DND-41 (cell line): ENCODE measurements around the gene ANKMY1.
A peak's percentile ranks its signal among the peaks of the same experiment; 100 is the strongest.

ENCODE experiments used
- EZH2 ChIP-seq: IDR thresholded peaks from 3 replicates; pipeline ENCODE4 v1.6.1; 2012; ENCODE audit warnings: borderline replicate concordance, low read depth, mild to moderate bottlenecking, moderate library complexity, low read length, inconsistent platforms; ENCODE audit not compliant: severe bottlenecking
- TF ChIP-seq, protein P1 (sequence below): IDR thresholded peaks from 2 replicates; pipeline ENCODE4 v1.5.1; 2012; ENCODE audit warnings: borderline replicate concordance, low read length, moderate library complexity, mild to moderate bottlenecking; ENCODE audit not compliant: poor library complexity, severe bottlenecking; ENCODE audit errors: extremely low read depth

GRCh38 chr2:240567872-240568677, 10.3 kb upstream of the ANKMY1 start, which contains the start of gene RNPEPL1:
- TF ChIP-seq, protein P1, sequence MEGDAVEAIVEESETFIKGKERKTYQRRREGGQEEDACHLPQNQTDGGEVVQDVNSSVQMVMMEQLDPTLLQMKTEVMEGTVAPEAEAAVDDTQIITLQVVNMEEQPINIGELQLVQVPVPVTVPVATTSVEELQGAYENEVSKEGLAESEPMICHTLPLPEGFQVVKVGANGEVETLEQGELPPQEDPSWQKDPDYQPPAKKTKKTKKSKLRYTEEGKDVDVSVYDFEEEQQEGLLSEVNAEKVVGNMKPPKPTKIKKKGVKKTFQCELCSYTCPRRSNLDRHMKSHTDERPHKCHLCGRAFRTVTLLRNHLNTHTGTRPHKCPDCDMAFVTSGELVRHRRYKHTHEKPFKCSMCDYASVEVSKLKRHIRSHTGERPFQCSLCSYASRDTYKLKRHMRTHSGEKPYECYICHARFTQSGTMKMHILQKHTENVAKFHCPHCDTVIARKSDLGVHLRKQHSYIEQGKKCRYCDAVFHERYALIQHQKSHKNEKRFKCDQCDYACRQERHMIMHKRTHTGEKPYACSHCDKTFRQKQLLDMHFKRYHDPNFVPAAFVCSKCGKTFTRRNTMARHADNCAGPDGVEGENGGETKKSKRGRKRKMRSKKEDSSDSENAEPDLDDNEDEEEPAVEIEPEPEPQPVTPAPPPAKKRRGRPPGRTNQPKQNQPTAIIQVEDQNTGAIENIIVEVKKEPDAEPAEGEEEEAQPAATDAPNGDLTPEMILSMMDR = peak; percentile 10
- TF ChIP-seq EZH2 = no peak
